ENCODE measurements around the gene MGAT3.
"Not testable (repeated sequence)": the region's sequence is repeated elsewhere in the genome, so short reads cannot be mapped to it uniquely, and the experiment has no call there.

The MGAT3 gene

DNA sequence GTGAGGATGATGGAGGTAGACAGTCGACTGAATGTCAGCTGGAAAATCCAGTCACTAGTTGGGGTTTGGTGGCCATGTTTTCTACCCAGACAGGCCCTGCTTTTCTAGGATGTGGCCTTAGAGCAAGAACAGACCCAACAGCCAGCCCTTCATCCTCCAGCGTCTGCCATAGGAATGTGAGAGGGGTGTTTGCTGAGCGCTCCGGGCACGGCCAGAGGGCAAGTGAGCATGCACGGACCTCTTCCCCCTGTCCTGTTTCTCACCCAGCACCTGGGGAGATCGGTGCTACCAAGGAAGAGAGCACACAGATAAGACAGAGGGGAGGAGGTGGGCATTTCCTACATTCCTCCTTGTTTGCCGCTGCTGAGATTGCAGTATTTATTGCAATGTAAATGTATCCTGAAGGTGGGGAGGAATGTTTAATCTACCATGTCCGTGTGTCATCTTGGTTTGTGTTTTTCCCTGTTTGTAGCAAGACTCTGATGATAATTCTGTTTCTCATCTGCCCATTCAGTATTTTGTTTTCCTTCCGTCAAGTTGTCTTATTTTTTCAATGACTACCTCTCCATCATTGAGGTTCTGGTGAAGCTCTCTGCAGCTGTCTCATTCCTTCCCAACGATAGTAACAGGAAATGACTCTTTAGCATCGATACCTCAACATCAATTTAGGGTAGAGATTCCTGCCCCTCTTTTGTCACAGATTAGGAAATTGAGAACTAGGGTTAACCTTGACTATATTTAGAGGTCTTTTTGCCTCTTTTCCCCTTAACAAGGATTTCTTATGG lies 58.6 kb downstream of the MGAT3 start:
- no peak for DNase-seq (ENCODE audit: low read depth)

- no peak for DNase-seq (ENCODE audit: low read depth)
Measured at GRCh38 chr22:39517470-39517869, 60.7 kb downstream of the MGAT3 start.

DNA sequence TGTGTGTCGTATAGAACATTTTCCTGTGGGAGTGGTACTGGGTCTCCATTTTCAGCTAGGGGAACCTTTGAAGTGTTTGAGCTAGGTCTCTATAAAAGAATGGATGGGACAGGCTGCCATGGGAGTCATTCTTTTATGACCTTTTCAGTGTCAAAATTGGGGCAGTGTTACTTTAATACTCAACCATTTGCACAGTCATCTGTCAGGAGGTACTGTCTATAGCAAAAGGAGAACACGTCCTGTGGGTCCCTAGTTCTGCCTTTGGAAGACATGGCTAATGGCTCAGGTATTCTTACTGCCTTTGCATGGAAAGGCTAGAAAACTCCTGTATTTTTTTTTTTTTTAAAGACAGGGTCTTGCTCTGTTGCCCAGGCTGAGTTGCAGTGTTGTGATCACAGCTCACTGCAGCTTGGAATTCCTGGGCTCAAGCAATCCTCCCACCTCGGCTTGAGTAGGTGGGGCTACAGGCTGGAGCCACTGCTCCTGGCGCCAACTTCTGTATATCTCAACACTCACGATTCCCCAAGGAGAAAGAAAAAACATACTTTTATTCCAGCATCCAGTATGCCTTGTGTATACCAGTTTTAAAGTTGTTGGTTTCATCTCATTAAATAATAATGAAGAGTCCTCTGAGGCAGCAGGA lies 61.5 kb downstream of the MGAT3 start:
- no peak for DNase-seq (ENCODE audit: low read depth)

DNA sequence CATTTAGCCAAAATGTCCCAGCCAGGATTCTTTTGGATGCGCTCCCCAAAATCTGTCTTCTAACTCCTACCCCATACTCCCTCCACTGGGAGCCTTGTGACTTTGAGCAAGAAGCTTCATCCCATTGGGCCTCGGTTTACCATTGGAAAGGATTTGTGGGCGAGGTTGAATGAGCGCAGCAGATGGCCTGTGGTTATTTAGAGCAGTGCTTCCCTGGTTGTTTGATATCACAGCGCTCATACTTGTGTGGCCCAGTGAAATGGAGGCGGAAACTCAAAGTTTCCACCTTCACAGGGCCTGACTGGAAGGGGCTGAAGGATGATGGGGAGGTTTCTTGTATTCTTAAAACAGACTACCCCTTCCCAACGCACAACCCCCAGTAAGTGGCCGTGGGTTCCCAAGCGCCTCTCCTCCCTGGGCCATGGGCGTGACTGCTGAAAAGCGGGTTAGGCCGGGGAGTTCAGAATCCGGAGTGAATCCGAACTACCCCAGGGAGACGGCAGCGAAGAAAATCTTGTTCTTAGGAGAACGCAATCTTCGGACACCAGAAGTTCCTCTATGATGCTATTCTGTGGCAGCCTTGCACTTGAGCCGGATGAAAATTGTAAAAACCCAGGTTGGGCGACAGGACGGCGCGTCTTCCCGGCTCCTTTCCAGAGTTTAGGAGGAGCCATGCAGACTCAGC lies 62.3 kb downstream of the MGAT3 start:
- no peak for DNase-seq (ENCODE audit: low read depth)

- DNase-seq (ENCODE audit: low read depth), result no peak
Measured at GRCh38 chr22:39519681-39520225, 62.9 kb downstream of the MGAT3 start.

DNA sequence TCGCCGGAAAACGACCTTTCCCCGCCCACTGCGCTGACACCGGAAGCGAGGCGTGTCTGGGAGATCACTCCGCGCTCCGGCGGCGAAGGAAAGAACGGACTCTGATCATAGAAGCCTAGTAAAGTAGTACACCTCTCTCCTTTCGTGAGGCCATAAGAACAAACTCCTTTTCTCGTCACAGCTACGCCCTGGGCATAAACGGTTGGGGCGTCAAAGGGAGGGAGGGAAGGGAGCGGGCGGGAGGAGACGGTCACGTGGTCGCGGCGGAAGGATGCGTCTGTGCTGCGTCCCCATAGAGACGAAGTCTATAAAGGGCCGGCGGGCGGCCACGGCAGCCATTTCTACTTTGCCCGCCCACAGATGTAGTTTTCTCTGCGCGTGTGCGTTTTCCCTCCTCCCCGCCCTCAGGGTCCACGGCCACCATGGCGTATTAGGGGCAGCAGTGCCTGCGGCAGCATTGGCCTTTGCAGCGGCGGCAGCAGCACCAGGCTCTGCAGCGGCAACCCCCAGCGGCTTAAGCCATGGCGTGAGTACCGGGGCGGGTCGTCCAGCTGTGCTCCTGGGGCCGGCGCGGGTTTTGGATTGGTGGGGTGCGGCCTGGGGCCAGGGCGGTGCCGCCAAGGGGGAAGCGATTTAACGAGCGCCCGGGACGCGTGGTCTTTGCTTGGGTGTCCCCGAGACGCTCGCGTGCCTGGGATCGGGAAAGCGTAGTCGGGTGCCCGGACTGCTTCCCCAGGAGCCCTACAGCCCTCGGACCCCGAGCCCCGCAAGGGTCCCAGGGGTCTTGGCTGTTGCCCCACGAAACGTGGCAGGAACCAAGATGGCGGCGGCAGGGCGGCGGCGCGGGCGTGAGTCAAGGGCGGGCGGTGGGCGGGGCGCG lies 63.7 kb downstream of the MGAT3 start, which contains the start of gene ATF4:
TSS of gene ATF4 (plus strand) at position 337 of the 880 bp plus-strand sequence. CDS start 884 bp downstream, outside the sequence.
- peak; percentile 91 for DNase-seq (ENCODE audit: low read depth)

GRCh38 chr22:39521106-39521885 lies 64.5 kb downstream of the MGAT3 start:
- DNase-seq (ENCODE audit: low read depth), result not testable (repeated sequence)

DNA sequence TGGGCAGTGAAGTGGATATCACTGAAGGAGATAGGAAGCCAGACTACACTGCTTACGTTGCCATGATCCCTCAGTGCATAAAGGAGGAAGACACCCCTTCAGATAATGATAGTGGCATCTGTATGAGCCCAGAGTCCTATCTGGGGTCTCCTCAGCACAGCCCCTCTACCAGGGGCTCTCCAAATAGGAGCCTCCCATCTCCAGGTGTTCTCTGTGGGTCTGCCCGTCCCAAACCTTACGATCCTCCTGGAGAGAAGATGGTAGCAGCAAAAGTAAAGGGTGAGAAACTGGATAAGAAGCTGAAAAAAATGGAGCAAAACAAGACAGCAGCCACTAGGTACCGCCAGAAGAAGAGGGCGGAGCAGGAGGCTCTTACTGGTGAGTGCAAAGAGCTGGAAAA lies 65.3 kb downstream of the MGAT3 start:
- DNase-seq (ENCODE audit: low read depth), result not testable (repeated sequence)

DNA sequence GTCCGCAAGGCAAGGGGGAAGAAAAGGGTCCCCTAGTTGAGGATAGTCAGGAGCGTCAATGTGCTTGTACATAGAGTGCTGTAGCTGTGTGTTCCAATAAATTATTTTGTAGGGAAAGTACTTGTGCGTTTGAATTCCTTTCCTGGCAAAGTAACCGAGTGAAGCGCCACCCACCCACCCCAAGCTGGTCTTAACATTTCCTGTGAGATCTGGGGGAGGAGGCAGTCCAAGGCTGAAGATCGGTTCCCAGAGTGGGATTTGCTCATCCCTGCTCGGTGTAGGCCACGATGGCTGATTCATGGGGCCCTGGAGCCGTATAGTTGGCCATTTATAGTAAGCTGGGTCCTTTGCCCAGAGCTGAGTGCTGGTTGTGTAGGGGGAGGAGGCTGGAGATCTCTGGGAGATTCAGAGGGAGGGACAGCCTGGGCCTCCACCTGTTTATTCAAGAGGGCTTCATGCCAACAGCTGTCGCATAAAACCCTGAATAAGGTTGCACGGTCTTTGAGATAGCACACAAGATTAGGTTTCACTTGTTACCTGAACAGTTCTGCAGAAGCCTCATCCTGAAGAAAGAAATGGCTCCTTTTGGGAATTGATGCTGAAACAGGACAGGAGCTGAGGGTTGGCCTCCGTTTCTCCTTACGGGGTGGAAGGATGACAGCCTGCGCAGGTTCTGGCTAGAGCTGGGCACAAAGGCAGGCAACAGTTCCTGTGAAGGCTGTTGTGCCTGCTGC lies 65.9 kb downstream of the MGAT3 start:
- no peak for DNase-seq (ENCODE audit: low read depth)

DNA sequence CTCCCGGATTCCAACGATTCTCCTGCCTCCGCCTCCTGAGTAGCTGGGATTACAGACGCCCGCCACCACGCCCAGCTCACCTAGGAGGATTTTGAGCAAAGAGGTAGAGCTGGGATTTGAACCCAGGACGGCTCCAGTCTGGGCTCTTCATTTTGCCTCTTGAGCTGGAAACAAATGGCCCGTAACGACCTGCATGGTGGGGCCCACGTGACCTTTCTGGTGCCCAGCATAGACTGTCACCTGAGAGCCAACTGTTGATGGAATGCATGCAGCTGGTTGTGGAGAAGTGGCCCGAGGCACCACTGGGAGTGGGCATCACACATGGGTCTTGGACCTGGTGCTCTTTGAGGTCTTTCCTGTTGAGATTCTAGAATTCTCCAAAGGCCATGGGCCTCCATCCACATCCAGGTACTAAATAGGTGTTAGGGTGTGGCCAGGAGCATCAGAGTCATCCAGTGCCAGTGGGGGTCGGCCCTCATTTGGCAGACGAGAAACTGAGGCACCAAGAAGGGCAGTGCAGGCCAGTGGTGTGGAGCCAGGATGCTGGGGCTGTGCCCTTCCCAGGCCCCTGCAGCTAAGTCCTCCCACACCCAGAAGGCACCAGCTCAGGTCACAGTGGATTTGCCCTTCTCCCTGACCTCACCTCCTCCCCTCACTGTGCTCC lies 67.4 kb downstream of the MGAT3 start:
- no peak for DNase-seq (ENCODE audit: low read depth)

GRCh38 chr22:39524753-39525657 lies 68.2 kb downstream of the MGAT3 start:
- DNase-seq (ENCODE audit: low read depth), result no peak

DNA sequence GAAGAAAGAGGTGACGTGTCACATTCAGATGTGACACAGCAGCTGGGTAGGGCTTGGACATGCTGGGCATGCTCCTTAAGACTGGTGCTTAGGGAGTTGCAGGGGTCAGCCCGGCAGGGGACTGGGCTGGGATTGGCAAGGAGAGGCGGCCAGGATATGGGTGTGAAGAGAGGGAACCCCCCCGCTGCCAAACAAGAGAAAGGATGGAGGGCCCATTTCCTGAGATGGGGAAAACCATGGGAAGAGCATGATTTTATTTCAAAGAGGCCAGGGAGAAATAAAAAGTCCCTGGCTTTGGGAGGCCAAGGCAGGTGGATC lies 68.8 kb downstream of the MGAT3 start:
- no peak for DNase-seq (ENCODE audit: low read depth)

GRCh38 chr22:39526736-39527171 lies 69.9 kb downstream of the MGAT3 start:
- DNase-seq (ENCODE audit: low read depth), result no peak

DNA sequence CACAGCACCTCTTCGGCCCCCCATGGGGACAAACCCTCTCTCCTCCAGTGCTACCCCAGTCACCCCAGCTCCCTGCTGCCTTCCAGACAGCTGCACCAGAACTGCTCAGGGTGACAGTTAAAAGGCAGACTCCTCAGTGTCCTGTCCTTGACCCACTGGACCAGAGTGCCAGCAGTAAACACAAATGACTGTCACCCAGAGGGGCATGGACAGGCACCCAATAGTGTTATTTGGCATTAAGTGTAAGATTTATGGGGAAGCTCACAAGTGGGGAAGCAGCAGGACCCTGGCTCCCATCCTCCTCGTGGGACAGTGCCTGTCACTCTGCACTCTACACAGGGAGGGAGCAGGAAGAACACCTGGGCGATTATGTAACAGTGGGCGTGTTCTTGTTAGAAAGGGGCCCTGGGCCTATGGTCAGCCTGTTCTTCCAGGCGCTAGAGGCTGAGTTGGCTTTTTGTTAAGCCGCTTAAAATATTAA lies 70.7 kb downstream of the MGAT3 start:
- no peak for DNase-seq (ENCODE audit: low read depth)

DNA sequence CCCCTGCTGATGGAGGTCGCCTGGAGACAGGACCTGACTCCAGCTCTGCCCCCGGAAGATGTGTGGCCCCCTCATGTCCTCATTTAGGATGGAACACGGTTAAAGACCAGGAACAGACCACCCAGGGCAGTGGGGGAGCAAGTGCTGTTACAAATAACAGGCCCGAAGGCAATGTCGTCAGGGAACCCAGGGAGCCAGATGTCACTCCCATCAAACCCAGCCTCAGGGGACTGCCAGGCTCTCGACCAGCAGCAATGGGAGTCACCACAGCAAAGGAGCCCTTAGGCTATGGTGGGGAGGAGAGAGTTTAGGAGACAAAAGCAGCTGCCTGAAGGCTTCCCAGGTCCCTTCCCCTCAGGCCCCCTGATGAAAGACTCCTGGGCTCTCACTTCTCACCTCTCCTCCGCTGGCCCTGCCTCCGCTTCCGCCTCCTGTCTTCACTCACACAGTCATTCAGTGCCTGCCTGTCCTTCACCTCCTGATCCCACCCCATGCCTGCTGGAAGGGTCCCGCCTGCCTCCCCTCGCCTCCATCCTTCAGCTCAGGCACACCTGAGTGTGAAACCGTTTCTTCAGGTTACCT lies 71.4 kb downstream of the MGAT3 start:
- no peak for DNase-seq (ENCODE audit: low read depth)

DNA sequence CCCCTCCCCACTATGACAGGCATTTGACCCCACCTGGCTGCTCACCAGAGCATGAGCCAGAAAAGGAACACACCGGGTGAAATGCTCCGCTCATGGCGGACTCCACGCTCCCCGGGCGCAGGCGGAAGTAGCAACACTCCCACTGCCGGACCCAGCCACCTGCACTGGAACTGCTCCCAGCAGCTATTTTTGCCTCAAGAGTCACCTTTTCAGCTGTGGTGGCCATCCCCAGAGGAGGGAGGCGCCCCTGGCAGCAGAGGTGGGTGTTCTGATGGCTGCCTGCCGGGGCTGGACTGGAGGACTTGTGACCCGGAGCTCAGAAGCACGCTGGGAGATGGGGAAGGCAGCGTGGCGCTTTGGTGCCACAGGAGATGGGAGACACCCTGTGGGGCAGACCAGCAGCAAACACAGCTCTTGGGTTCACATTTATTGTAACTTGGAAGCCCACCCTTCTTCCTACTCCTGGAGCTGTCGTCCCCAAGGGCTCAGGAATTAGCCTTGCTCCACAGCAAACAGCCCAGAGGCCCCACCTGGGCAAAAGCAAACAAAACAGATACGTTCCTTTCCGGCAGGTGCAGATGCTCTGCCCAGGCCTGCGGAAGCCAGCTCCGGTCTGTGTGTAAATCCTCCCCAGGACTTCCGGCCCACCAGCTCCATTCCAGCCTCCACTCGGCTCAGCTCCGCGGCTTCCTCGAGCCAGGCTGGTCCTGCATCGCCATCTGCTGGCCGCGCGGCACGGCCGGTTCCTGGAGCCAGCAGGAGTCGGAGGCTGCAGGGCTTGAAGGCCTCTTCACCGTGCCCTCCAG lies 72.1 kb downstream of the MGAT3 start:
- peak; percentile 90 for DNase-seq (ENCODE audit: low read depth)

DNA sequence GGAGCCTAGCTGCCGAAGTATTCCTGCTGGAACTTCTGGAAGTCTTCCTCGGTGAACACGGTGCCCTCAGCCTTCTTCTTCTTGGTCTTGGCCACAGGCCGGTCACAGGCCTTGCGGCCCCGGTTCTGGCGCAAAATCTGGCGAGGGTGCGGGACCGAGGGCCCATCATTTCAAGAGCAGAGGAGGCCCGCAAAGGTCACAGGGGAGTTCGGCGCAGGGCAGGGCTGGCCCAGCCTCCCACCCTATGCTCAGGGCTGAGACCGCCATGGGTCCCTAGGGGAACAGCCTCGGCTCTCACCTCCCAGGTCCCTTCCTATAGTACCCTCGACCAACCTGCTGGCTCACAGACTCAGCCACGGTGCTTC lies 72.7 kb downstream of the MGAT3 start:
- DNase-seq (ENCODE audit: low read depth), result no peak
